ENCODE results near the gene CSPG4. TPM values are rescaled to one million over a fixed set of nuclear protein-coding genes. Genes with fewer than 3 reads are reported as not detected.
"Not testable (repeated sequence)": the region's sequence is repeated elsewhere in the genome, so short reads cannot be mapped to it uniquely, and the experiment has no call there.

Gene CSPG4
- total RNA-seq, 1 experiment from 2014 or later = 2.4 TPM

DNA sequence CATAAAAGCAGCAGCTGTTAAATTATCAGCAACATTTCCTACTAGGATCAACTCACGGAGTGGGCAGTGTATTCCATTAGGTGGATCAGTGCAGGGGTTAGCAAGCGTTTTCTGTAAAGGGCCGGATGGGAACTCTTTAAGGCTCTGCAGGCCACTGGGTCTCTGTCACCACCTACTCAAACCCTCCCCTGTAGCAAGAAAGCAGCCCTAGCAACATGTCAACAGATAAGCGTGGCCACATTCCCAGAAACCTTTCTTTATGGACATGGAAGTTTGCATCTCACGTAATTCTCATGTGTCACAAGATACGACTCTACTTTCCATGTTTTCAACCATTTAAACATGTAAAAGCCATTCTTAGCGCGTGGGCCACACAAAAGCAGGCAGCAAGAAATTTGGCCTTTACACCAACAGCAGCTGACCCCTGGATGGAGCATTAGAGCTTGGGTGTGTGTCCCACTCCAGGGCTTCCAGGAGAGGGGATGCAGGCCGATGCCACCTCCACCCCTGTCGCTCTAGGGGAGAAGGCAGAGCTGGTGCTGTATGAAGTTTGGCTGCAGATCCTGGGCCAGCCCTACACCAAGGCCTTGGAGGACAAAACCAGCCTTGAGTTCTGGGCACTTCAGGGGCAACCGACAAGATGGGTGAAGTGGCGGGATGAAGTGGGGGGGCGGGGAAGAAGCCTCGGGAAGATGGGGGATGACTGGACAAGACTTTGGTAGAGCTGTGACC, 48.2 kb upstream of the CSPG4 start:
- H3K4me1 ChIP-seq (replicated peaks; ENCODE audit: insufficient read depth) = peaks cover 4% of the 10 kb centered on the region; the same call in 1 of the 2 replicates
- TF ChIP-seq, protein P1, sequence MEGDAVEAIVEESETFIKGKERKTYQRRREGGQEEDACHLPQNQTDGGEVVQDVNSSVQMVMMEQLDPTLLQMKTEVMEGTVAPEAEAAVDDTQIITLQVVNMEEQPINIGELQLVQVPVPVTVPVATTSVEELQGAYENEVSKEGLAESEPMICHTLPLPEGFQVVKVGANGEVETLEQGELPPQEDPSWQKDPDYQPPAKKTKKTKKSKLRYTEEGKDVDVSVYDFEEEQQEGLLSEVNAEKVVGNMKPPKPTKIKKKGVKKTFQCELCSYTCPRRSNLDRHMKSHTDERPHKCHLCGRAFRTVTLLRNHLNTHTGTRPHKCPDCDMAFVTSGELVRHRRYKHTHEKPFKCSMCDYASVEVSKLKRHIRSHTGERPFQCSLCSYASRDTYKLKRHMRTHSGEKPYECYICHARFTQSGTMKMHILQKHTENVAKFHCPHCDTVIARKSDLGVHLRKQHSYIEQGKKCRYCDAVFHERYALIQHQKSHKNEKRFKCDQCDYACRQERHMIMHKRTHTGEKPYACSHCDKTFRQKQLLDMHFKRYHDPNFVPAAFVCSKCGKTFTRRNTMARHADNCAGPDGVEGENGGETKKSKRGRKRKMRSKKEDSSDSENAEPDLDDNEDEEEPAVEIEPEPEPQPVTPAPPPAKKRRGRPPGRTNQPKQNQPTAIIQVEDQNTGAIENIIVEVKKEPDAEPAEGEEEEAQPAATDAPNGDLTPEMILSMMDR (conservative IDR thresholded peaks at IDR 0.05) = no peak
- no peak for TF ChIP-seq EZH2 (IDR thresholded peaks at IDR 0.05; ENCODE audit: low read depth)
- no peaks in the 10 kb centered on the region for H3K27me3 ChIP-seq (ENCODE audit: insufficient read depth, low read depth)
- BruUV-seq (replicated peaks) = no TSS peak
- H3K79me2 ChIP-seq (ENCODE audit: low read depth) = no peaks in the 10 kb centered on the region
- ChIA-PET POLR2A (ENCODE audit: unreplicated experiment) (no interaction called here), CTCF (no interaction called here)
- H3K4me3 ChIP-seq = no peak overlapping the region
- no peak for DNase-seq
- H3K36me3 ChIP-seq (ENCODE audit: low read depth) = no peaks in the 10 kb centered on the region
- no peaks in the 10 kb centered on the region for H3K9me2 ChIP-seq (ENCODE audit: insufficient read depth)
- intact Hi-C loops (cut with micrococcal nuclease; ENCODE audit: unreplicated experiment) = no loop called here
- peaks cover 9% of the 10 kb centered on the region; the same call in 1 of the 2 replicates for H3F3A ChIP-seq (ENCODE audit: insufficient read depth, low read depth)
- H4K20me1 ChIP-seq (ENCODE audit: insufficient read depth) = no peaks in the 10 kb centered on the region
- H3K4me2 ChIP-seq = no peak overlapping the region
- no peak overlapping the region for H2AFZ ChIP-seq
- H3K27ac ChIP-seq = no peak overlapping the region
- H3K9me3 ChIP-seq (ENCODE audit: insufficient read depth, low read depth) = no peaks in the 10 kb centered on the region

DNA sequence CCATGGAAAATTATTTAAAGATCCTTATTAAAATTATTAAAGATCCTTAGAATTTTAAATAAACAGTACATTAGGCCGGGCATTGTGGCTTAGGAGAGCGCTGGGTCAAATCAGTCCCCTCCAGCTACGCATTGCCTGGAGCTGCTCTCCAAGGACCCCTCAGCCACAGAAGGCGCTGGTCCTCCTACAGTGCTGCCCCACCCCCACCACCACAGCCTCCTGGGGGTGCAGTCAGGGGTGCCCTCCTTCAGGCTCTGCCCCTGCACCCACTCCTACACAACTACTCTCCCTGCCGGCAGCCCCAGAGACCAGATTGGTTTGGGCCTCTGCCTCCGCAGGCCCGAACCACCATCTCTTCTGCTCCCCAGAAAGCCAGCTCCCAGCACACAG, 47.5 kb upstream of the CSPG4 start:
- H3K9me2 ChIP-seq (ENCODE audit: insufficient read depth); CTCF ChIA-PET; POLR2A ChIA-PET (ENCODE audit: unreplicated experiment): not testable (repeated sequence)

GRCh38 chr15:75759416-75760130, 46.9 kb upstream of the CSPG4 start:
- POLR2A ChIA-PET (ENCODE audit: unreplicated experiment) = no interaction called here
- H3K79me2 ChIP-seq (ENCODE audit: low read depth) = no peaks in the 10 kb centered on the region
- H4K20me1 ChIP-seq (ENCODE audit: insufficient read depth) = no peaks in the 10 kb centered on the region
- CTCF ChIA-PET = no interaction called here
- peaks cover 4% of the 10 kb centered on the region; the same call in 1 of the 2 replicates for H3K4me1 ChIP-seq (replicated peaks; ENCODE audit: insufficient read depth)
- BruUV-seq (replicated peaks) = no TSS peak
- no peaks in the 10 kb centered on the region for H3K27me3 ChIP-seq (ENCODE audit: insufficient read depth, low read depth)
- no peaks in the 10 kb centered on the region for H3K9me3 ChIP-seq (ENCODE audit: insufficient read depth, low read depth)
- H2AFZ ChIP-seq = no peak overlapping the region
- DNase-seq = no peak
- H3K9me2 ChIP-seq (ENCODE audit: insufficient read depth) = no peaks in the 10 kb centered on the region
- no peaks in the 10 kb centered on the region for H3K36me3 ChIP-seq (ENCODE audit: low read depth)
- peaks cover 9% of the 10 kb centered on the region; the same call in 1 of the 2 replicates for H3F3A ChIP-seq (ENCODE audit: insufficient read depth, low read depth)
- H3K27ac ChIP-seq = no peak overlapping the region
- H3K4me3 ChIP-seq = peak overlapping the region; percentile 60; the same call in 1 of the 2 replicates
- no peak for TF ChIP-seq EZH2 (IDR thresholded peaks at IDR 0.05; ENCODE audit: low read depth)
- TF ChIP-seq, protein P1 (conservative IDR thresholded peaks at IDR 0.05) = no peak
- peak overlapping the region; percentile 85 for H3K4me2 ChIP-seq
- intact Hi-C loops (cut with micrococcal nuclease; ENCODE audit: unreplicated experiment) = no loop called here

More for the DNA sequence above, 47.5 kb upstream of the CSPG4 start:
- H3K27me3 ChIP-seq (ENCODE audit: insufficient read depth, low read depth); DNase-seq; H3K4me3 ChIP-seq; H3K4me2 ChIP-seq; H3K9me3 ChIP-seq (ENCODE audit: insufficient read depth, low read depth); H3K79me2 ChIP-seq (ENCODE audit: low read depth); intact Hi-C loops (cut with micrococcal nuclease; ENCODE audit: unreplicated experiment); H3K4me1 ChIP-seq (replicated peaks; ENCODE audit: insufficient read depth); H2AFZ ChIP-seq; H3K27ac ChIP-seq; H3K36me3 ChIP-seq (ENCODE audit: low read depth); BruUV-seq (replicated peaks); H4K20me1 ChIP-seq (ENCODE audit: insufficient read depth); H3F3A ChIP-seq (ENCODE audit: insufficient read depth, low read depth): not testable (repeated sequence)
